ENCODE measurements around the gene SLC12A2. TPM values are rescaled to one million over a fixed set of nuclear protein-coding genes. Genes with fewer than 3 reads are reported as not detected.

Gene SLC12A2
- total and polyA plus RNA-seq, 9 of the 15 experiments (the other 6 are each of a cell fraction or from before 2014, with no cell fraction given), result 5.1 to 20.3 (median 12.6) TPM

DNA sequence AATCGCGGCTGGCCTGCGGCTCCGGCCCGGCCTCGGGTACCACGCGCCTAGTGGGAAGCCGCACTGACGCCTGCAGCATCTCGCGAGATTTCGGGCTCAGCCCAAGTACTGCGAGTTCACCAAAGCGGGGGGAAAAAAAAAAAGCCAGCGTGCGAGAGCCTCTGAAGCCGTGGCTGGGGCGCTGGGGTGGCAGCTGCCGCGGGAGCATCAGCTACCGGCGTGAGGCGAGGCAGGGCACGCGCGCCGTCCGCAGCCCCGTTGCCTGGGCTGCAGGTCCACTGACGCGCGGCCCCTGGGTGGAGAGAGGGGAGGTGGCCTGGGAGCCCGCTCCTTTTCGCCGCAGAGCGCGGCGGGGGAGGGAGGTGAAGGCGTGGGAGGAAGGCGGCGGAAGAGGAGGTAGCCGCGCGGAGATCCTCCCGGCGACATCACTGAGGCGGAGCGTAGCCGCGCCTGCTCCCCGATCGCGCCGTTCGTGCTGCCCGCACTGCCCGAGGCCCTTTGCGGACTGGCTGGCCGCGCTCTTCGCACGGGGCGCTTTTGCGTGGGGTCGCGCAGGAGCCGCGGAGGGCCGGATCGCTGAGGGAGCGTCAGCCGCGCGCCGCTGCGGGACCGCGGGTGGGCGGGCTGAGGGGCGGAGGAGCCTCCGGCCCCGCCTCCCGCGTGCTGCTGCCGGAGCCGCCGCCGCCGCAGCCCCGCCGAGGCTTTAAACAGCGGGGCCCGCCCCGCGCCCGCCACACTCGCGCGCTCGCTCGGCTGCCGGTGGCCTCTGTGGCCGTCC is at the start of gene SLC12A2 (continued):
- TF ChIP-seq, protein P1, sequence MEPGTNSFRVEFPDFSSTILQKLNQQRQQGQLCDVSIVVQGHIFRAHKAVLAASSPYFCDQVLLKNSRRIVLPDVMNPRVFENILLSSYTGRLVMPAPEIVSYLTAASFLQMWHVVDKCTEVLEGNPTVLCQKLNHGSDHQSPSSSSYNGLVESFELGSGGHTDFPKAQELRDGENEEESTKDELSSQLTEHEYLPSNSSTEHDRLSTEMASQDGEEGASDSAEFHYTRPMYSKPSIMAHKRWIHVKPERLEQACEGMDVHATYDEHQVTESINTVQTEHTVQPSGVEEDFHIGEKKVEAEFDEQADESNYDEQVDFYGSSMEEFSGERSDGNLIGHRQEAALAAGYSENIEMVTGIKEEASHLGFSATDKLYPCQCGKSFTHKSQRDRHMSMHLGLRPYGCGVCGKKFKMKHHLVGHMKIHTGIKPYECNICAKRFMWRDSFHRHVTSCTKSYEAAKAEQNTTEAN (CRISPR knock-in tag; IDR thresholded peaks at IDR 0.05), result no peak
- peak; percentile 95 for TF ChIP-seq RBM25 (IDR thresholded peaks at IDR 0.05; ENCODE audit: low read depth, low read length, severe bottlenecking)
- TF ChIP-seq, protein P2, sequence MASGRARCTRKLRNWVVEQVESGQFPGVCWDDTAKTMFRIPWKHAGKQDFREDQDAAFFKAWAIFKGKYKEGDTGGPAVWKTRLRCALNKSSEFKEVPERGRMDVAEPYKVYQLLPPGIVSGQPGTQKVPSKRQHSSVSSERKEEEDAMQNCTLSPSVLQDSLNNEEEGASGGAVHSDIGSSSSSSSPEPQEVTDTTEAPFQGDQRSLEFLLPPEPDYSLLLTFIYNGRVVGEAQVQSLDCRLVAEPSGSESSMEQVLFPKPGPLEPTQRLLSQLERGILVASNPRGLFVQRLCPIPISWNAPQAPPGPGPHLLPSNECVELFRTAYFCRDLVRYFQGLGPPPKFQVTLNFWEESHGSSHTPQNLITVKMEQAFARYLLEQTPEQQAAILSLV (tag; IDR thresholded peaks at IDR 0.05), result no peak
- TF ChIP-seq, protein P3, sequence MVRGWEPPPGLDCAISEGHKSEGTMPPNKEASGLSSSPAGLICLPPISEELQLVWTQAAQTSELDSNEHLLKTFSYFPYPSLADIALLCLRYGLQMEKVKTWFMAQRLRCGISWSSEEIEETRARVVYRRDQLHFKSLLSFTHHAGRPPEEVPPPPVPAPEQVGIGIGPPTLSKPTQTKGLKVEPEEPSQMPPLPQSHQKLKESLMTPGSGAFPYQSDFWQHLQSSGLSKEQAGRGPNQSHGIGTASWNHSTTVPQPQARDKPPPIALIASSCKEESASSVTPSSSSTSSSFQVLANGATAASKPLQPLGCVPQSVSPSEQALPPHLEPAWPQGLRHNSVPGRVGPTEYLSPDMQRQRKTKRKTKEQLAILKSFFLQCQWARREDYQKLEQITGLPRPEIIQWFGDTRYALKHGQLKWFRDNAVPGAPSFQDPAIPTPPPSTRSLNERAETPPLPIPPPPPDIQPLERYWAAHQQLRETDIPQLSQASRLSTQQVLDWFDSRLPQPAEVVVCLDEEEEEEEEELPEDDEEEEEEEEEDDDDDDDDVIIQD (CRISPR knock-in tag; IDR thresholded peaks at IDR 0.05), result no peak
- TF ChIP-seq ZNF274 (IDR thresholded peaks at IDR 0.05; ENCODE audit: borderline replicate concordance, low read depth, low read length), result no peak
- TF ChIP-seq NCOA2 (IDR thresholded peaks at IDR 0.05; ENCODE audit: partially characterized antibody in 2 of 2), result no peak
- TF ChIP-seq, protein P4, sequence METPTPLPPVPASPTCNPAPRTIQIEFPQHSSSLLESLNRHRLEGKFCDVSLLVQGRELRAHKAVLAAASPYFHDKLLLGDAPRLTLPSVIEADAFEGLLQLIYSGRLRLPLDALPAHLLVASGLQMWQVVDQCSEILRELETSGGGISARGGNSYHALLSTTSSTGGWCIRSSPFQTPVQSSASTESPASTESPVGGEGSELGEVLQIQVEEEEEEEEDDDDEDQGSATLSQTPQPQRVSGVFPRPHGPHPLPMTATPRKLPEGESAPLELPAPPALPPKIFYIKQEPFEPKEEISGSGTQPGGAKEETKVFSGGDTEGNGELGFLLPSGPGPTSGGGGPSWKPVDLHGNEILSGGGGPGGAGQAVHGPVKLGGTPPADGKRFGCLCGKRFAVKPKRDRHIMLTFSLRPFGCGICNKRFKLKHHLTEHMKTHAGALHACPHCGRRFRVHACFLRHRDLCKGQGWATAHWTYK (CRISPR knock-in tag; IDR thresholded peaks at IDR 0.05), result no peak
- TF ChIP-seq EHMT2 (IDR thresholded peaks at IDR 0.05), result no peak
- TF ChIP-seq, protein P5, sequence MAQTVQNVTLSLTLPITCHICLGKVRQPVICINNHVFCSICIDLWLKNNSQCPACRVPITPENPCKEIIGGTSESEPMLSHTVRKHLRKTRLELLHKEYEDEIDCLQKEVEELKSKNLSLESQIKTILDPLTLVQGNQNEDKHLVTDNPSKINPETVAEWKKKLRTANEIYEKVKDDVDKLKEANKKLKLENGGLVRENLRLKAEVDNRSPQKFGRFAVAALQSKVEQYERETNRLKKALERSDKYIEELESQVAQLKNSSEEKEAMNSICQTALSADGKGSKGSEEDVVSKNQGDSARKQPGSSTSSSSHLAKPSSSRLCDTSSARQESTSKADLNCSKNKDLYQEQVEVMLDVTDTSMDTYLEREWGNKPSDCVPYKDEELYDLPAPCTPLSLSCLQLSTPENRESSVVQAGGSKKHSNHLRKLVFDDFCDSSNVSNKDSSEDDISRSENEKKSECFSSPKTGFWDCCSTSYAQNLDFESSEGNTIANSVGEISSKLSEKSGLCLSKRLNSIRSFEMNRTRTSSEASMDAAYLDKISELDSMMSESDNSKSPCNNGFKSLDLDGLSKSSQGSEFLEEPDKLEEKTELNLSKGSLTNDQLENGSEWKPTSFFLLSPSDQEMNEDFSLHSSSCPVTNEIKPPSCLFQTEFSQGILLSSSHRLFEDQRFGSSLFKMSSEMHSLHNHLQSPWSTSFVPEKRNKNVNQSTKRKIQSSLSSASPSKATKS (CRISPR knock-in tag; IDR thresholded peaks at IDR 0.05), result no peak
- TF ChIP-seq POLR2A (conservative IDR thresholded peaks at IDR 0.05), result peak; percentile 84
- TF ChIP-seq ZNF780A (CRISPR knock-in tag; IDR thresholded peaks at IDR 0.05), result no peak
- TF ChIP-seq XRCC3 (IDR thresholded peaks at IDR 0.05), result no peak
- TF ChIP-seq CHD2 (IDR thresholded peaks at IDR 0.05; ENCODE audit: low read depth, low read length), result peak; percentile 98
- TF ChIP-seq TCFL5 (CRISPR knock-in tag; conservative IDR thresholded peaks at IDR 0.05), result no peak
- TF ChIP-seq, protein P6, sequence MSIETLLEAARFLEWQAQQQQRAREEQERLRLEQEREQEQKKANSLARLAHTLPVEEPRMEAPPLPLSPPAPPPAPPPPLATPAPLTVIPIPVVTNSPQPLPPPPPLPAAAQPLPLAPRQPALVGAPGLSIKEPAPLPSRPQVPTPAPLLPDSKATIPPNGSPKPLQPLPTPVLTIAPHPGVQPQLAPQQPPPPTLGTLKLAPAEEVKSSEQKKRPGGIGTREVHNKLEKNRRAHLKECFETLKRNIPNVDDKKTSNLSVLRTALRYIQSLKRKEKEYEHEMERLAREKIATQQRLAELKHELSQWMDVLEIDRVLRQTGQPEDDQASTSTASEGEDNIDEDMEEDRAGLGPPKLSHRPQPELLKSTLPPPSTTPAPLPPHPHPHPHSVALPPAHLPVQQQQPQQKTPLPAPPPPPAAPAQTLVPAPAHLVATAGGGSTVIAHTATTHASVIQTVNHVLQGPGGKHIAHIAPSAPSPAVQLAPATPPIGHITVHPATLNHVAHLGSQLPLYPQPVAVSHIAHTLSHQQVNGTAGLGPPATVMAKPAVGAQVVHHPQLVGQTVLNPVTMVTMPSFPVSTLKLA (conservative IDR thresholded peaks at IDR 0.05), result peak; percentile 69 to 85
- TF ChIP-seq RB1 (IDR thresholded peaks at IDR 0.05; ENCODE audit: low read depth), result peak; percentile 16; the same call in 1 of the 2 replicates
- no peak for TF ChIP-seq NR1H2 (CRISPR knock-in tag; IDR thresholded peaks at IDR 0.05)
